ENCODE results near the gene BCL7C. TPM values are rescaled to one million over a fixed set of nuclear protein-coding genes. Genes with fewer than 3 reads are reported as not detected.
A peak's percentile ranks its signal among the peaks of the same experiment; 100 is the strongest.
"Not testable (repeated sequence)": the region's sequence is repeated elsewhere in the genome, so short reads cannot be mapped to it uniquely, and the experiment has no call there.

BCL7C gene
- total RNA-seq, 1 experiment from 2014 or later, result 154 TPM

DNA sequence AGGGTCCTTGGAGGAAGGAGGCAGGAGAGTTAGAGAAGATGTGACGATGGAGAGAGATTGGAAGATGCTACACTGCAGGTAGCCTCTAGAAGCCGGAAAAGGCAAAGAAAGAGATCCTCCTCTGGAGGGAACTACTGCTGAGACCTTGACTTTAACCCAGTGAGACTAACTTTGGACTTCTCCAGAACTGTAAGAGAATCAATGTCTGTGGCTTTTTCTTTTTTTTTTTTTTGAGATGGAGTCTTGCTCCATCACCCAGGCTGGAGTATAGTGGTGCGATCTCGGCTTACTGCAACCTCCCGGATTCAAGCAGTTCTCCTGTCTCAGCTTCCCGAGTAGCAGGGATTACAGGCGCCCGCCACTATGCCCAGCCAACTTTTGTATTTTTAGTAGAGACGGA is 8.7 kb downstream of the BCL7C start:
- no peak for DNase-seq (ENCODE audit: low read depth)

DNA sequence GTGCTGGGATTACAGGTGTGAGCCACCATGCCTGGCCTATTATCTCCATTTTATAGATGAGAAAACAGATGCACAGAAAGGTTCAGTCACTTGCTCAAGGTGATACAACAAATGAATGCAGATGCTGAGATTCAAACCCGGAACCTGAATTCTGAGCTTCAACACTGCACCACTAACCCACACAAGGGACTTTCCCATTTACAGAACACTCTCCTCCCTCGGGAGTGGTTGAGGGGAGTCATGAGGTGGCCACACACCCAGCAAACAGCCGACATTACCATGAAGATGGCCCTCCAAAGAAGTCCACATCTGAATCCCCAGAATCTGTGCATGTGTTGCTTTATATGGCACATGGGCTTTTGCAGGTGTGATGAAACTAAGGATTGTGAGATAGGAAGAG is 9.1 kb downstream of the BCL7C start:
- in situ Hi-C loops (cut with HindIII; ENCODE audit: low pct_unique_long_range_greater_than_20kb, low sequenced_read_pairs), result no loop called here
- no peak for DNase-seq (ENCODE audit: low read depth)

More for the DNA sequence above, 8.7 kb downstream of the BCL7C start:
- in situ Hi-C loops (cut with HindIII; ENCODE audit: low pct_unique_long_range_greater_than_20kb, low sequenced_read_pairs), result no loop called here

- DNase-seq (ENCODE audit: low read depth), result no peak
- in situ Hi-C loops (cut with HindIII; ENCODE audit: low pct_unique_long_range_greater_than_20kb, low sequenced_read_pairs), result no loop called here
These were observed 11.2 kb downstream of the BCL7C start for GRCh38 chr16:30882429-30883310.

- no peak for DNase-seq (ENCODE audit: low read depth)
- in situ Hi-C loops (cut with HindIII; ENCODE audit: low pct_unique_long_range_greater_than_20kb, low sequenced_read_pairs), result loop anchor here (10.0 kb wide), 1 partner anchor 72 kb away; no protein-coding TSS in a partner anchor
These were observed 17.0 kb downstream of the BCL7C start for GRCh38 chr16:30876867-30877266.

DNA sequence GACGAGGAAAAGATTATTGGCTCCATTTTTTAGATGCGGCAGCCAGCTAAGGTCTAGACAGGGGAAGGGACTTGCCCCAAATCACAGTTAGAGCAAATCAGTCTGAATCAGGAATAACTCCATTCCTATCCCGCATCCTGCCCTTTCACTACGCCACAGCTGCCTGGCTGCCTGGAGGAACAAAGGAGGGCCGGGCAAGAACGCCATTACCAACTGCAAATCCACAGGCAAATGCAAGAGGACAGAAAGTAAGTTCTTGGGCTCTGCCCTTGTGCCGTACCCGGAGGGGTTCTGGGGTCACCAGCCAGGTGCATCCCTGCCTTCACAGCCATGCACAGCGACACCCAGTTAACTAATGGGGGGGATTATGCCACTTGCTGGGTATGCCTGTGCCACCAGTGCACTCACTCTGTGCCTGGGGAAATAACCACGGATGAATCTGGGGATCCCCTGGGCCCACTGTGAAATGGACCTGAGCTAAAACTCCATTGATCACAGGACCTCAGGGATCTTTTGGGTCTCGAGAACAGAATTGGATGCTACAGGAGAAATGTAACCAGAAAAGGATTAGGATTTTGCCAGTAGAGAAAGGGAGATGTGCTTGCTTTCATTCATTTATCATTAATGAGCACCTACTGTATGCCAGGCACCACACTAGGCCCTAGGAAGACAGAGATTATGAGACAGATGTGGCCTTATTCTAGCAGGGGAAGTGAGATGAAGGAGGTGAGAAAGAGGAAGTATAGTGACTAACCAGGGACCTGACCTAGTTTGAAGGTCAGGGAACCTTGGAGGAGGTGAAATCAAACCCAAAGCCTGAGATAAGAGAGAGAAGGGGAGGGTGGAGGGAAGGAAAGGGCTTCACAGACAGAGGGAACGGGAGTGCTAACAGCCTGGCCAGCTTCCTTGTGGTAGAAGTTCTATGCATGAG is 17.7 kb downstream of the BCL7C start:
- peak; percentile 19 for DNase-seq (ENCODE audit: low read depth)
- in situ Hi-C loops (cut with HindIII; ENCODE audit: low pct_unique_long_range_greater_than_20kb, low sequenced_read_pairs), result loop anchor here (10.0 kb wide), 1 partner anchor 71 kb away; no protein-coding TSS in a partner anchor

- in situ Hi-C loops (cut with HindIII; ENCODE audit: low pct_unique_long_range_greater_than_20kb, low sequenced_read_pairs), result loop anchor here (10.0 kb wide), 1 partner anchor 70 kb away; no protein-coding TSS in a partner anchor
These were observed 18.8 kb downstream of the BCL7C start for GRCh38 chr16:30874821-30875717.

GRCh38 chr16:30874244-30874820 is 19.5 kb downstream of the BCL7C start:
- in situ Hi-C loops (cut with HindIII; ENCODE audit: low pct_unique_long_range_greater_than_20kb, low sequenced_read_pairs), result loop anchor here (10.0 kb wide), 1 partner anchor 70 kb away; no protein-coding TSS in a partner anchor

More at GRCh38 chr16:30874821-30875717, 18.8 kb downstream of the BCL7C start:
- peak; percentile 91 for DNase-seq (ENCODE audit: low read depth)

GRCh38 chr16:30870904-30871303 is 23.0 kb downstream of the BCL7C start:
- in situ Hi-C loops (cut with HindIII; ENCODE audit: low pct_unique_long_range_greater_than_20kb, low sequenced_read_pairs), result loop anchor here (10.0 kb wide), 1 partner anchor 66 kb away; no protein-coding TSS in a partner anchor
- DNase-seq (ENCODE audit: low read depth), result no peak

More at GRCh38 chr16:30874244-30874820, 19.5 kb downstream of the BCL7C start:
- DNase-seq (ENCODE audit: low read depth), result no peak

DNA sequence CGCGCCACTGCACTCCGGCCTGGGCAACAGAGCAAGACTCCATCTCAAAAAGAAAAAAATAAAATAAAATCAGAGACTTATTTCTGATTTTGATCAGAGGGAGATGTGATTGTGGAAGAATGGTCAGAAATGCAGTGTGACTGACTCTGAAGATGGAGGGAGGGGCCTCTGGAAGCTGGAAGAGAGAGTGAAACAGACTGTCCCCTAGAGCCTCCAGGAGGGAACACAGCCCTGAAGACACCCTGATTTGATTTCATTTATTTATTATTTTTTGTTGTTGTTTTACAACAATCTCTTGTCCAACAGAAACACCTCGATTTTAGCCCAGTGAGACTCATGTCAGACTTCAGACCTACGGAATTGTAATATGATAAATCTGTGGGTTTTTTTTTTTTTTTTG is 26.1 kb downstream of the BCL7C start:
- no peak for DNase-seq (ENCODE audit: low read depth)
- in situ Hi-C loops (cut with HindIII; ENCODE audit: low pct_unique_long_range_greater_than_20kb, low sequenced_read_pairs), result no loop called here

- DNase-seq (ENCODE audit: low read depth), result no peak
- in situ Hi-C loops (cut with HindIII; ENCODE audit: low pct_unique_long_range_greater_than_20kb, low sequenced_read_pairs), result no loop called here
These were observed 27.8 kb downstream of the BCL7C start for GRCh38 chr16:30866031-30866430.

- DNase-seq (ENCODE audit: low read depth); in situ Hi-C loops (cut with HindIII; ENCODE audit: low pct_unique_long_range_greater_than_20kb, low sequenced_read_pairs): not testable (repeated sequence)
These were observed 30.7 kb downstream of the BCL7C start for GRCh38 chr16:30863178-30863577.

DNA sequence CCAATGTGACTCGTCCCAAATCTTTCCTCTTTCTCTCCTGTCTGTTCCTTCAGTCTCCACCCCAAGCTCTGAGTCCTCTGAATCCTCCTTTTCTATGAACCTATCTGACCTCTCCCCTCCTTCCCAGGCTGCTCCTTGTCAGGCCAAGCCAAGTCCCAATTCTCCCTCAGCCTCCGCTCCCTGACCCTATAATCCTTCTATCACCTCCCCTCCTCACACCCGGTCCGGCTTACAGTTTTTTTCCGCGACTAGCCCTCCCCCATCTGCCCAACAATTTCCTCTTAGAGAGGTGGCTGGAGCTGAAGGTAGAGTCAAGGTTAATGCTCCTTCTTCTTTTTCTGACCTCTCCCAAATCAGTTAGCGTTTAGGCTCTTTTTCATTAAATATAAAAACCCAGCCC is 33.1 kb downstream of the BCL7C start:
- in situ Hi-C loops (cut with HindIII; ENCODE audit: low pct_unique_long_range_greater_than_20kb, low sequenced_read_pairs), result not testable (repeated sequence)

GRCh38 chr16:30858829-30859423 is 35.0 kb downstream of the BCL7C start:
- DNase-seq (ENCODE audit: low read depth), result no peak
- in situ Hi-C loops (cut with HindIII; ENCODE audit: low pct_unique_long_range_greater_than_20kb, low sequenced_read_pairs), result no loop called here

More for the DNA sequence above, 33.1 kb downstream of the BCL7C start:
- DNase-seq (ENCODE audit: low read depth), result not testable (repeated sequence)

GRCh38 chr16:30858111-30858495 is 35.8 kb downstream of the BCL7C start:
- in situ Hi-C loops (cut with HindIII; ENCODE audit: low pct_unique_long_range_greater_than_20kb, low sequenced_read_pairs), result no loop called here
- DNase-seq (ENCODE audit: low read depth), result no peak

DNA sequence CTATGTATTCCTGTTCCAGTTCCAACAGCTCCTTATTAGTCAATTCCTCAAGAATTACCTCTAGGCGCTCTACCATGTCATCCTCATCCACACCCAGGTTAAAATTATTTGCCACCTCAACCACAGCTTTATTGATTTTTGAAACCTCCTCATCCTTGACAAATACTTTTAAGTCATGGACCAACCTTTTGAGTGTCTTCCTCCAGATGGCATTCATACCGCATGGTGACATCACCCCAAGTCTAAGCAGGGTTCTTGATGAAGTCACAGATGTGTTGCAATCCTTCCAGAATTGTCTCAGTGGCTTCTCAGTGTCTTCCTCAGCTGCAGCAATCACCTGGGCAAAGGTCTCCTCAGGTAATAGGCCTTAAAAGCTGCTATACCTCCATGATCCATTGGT is 40.1 kb downstream of the BCL7C start:
- peak; percentile 16 for DNase-seq (ENCODE audit: low read depth)
- in situ Hi-C loops (cut with HindIII; ENCODE audit: low pct_unique_long_range_greater_than_20kb, low sequenced_read_pairs), result no loop called here

DNA sequence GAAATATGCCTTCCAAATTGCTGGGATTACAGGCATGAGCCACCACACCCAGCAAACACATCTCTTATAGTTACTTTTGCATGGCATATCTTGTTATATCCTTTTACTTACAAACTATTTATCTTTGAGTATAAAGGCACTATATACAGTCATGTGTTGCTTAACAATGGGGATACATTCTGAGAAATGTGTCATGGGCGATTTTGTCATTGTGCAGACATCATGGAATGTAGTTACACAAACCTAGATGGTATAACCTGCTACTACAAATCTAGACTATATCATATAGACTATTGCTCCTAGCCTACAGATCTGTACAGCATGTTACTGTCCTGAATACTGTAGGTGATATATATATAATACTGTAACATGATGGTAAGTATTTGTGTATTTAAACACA is 43.6 kb downstream of the BCL7C start:
- in situ Hi-C loops (cut with HindIII; ENCODE audit: low pct_unique_long_range_greater_than_20kb, low sequenced_read_pairs), result no loop called here
- no peak for DNase-seq (ENCODE audit: low read depth)

All from Caki2 (cell line).